Kidney (tissue), 14 donors: Measurements from ENCODE around the gene LRP2BP. TPM values are rescaled to one million over a fixed set of nuclear protein-coding genes. Genes with fewer than 3 reads are reported as not detected.

ENCODE experiments used
- DNase-seq, 5 donors: peaks; one replicate each; pipeline ENCODE4 v3.0.0-alpha.2; 2013 to 2020
- FAIRE-seq: peaks from 2 replicates; lab custom pipeline; 2012; peaks lifted over from hg19 to GRCh38; lab: Jason Lieb, UNC
- H3K27ac ChIP-seq, 2 donors: one replicate each; pipeline ENCODE4 v1.7.0; 2013; ENCODE audit warnings: low read depth in 2 of 2, low read length in 2 of 2, inconsistent platforms in 1 of 2
- H3K27me3 ChIP-seq: one replicate; pipeline ENCODE4 v1.7.1; 2013; ENCODE audit warnings: low read length, inconsistent platforms; ENCODE audit not compliant: control insufficient read depth, insufficient read depth
- H3K36me3 ChIP-seq, 3 donors: one replicate each; pipeline versions ENCODE4 v1.7.0 to v1.7.1; 2013; ENCODE audit warnings: low read length in 3 of 3, control low read depth in 1 of 3, inconsistent platforms in 1 of 3; ENCODE audit not compliant: insufficient read depth in 3 of 3, control insufficient read depth in 2 of 3
- H3K4me1 ChIP-seq, 3 donors: one replicate each; pipeline versions ENCODE4 v1.7.0 to v1.7.1; 2013; ENCODE audit warnings: low read length in 3 of 3, inconsistent platforms in 1 of 3, low read depth in 1 of 3; ENCODE audit not compliant: control insufficient read depth in 2 of 3, insufficient read depth in 2 of 3
- H3K4me3 ChIP-seq, 3 donors: one replicate each; pipeline versions ENCODE4 v1.7.0 to v1.8.1; 2013; ENCODE audit warnings: low read length in 3 of 3, control low read depth in 1 of 3, inconsistent platforms in 1 of 3
- H3K9ac ChIP-seq, 3 donors: one replicate each; pipeline versions ENCODE4 v1.7.0 to v1.7.1; 2013; ENCODE audit warnings: low read length in 3 of 3, control low read depth in 1 of 3, inconsistent platforms in 1 of 3
- H3K9me3 ChIP-seq, 3 donors: one replicate each; pipeline versions ENCODE4 v1.7.0 to v1.7.1; 2013; ENCODE audit warnings: low read length in 3 of 3, control low read depth in 1 of 3, inconsistent platforms in 1 of 3; ENCODE audit not compliant: control insufficient read depth in 2 of 3, insufficient read depth in 1 of 3
- CTCF ChIP-seq: IDR thresholded peaks from 3 replicates; pipeline ENCODE4 v1.5.1; 2012; ENCODE audit warnings: mild to moderate bottlenecking, moderate library complexity, borderline replicate concordance; ENCODE audit not compliant: insufficient read depth; ENCODE audit errors: extremely low read depth
- intact Hi-C: fragments of 100-400 bp; cut with DNase I; formaldehyde crosslinking; loops from one replicate; pipeline ENCODE4 v1.11.1; 2022
- polyA plus RNA-seq: library from polyadenylated mRNA; stranded (reverse); fragments of 350-450 nt; fragmentation: Illumina TruSeq; extraction: RNeasy Lipid Tissue Mini Kit (QIAGEN cat#74804); gene quantifications from one replicate; pipeline ENCODE4 v1.2.3, GENCODE V29; 2014; ENCODE audit warnings: low read depth, low replicate concordance; ENCODE audit not compliant: insufficient read depth
- total RNA-seq: library from RNA; stranded (reverse); fragmentation: NEBNext Ultra II Directional; extraction: Animal tissue kit (Norgen Biotek cat#: 25700); gene quantifications from one replicate; pipeline ENCODE4 v1.2.1, GENCODE V29; 2021
- donor health status: control.
- donor health status: control.
- donor health status: control.
- donor health status: control.
- donor health status: control.
- donor health status: DM: yes; HTN: yes; CAD: no.
- donor health status: Normal renal cell carcinoma (clear cell type).

The LRP2BP gene
- total and polyA plus RNA-seq, 2 donors from 2014 or later = 0.99 to 1.9 TPM

- Histone ChIP-seq H3K9ac (no peak overlapping the region), H3K4me1 (no peaks in the 10 kb centered on the region), H3K9me3 (no peaks in the 10 kb centered on the region), H3K36me3 (no peaks in the 10 kb centered on the region), H3K4me3 (no peak overlapping the region), H3K27ac (no peak overlapping the region), H3K27me3 (no peaks in the 10 kb centered on the region)
- DNase-seq (peak in 3 of 5 donors; percentile 19 to 69 (median 47)), FAIRE-seq (no peak)
- no peak for TF ChIP-seq CTCF
- intact Hi-C loops = no loop called here
Observed at GRCh38 chr4:185384930-185385331, 10.8 kb downstream of the LRP2BP start.

GRCh38 chr4:185384061-185384460, 11.7 kb downstream of the LRP2BP start:
- Histone ChIP-seq H3K4me3 (no peak overlapping the region), H3K4me1 (no peaks in the 10 kb centered on the region), H3K27me3 (no peaks in the 10 kb centered on the region), H3K27ac (no peak overlapping the region), H3K36me3 (no peaks in the 10 kb centered on the region), H3K9me3 (no peaks in the 10 kb centered on the region), H3K9ac (no peak overlapping the region)
- FAIRE-seq (no peak), DNase-seq (no peak)
- TF ChIP-seq CTCF = no peak
- intact Hi-C loops = no loop called here

- no peak overlapping the region for H3K9ac ChIP-seq
- H3K4me1 ChIP-seq = no peaks in the 10 kb centered on the region
- no peak overlapping the region for H3K27ac ChIP-seq
- no peak overlapping the region for H3K4me3 ChIP-seq
- intact Hi-C loops = no loop called here
- no peaks in the 10 kb centered on the region for H3K9me3 ChIP-seq
- DNase-seq (no peak), FAIRE-seq (no peak)
- TF ChIP-seq CTCF = no peak
- no peaks in the 10 kb centered on the region for H3K36me3 ChIP-seq
- H3K27me3 ChIP-seq = no peaks in the 10 kb centered on the region
Observed at GRCh38 chr4:185383451-185383850, 12.3 kb downstream of the LRP2BP start.

GRCh38 chr4:185382754-185383153, 13.0 kb downstream of the LRP2BP start:
- no peak for DNase-seq
- Histone ChIP-seq H3K27ac (no peak overlapping the region), H3K4me1 (no peaks in the 10 kb centered on the region), H3K36me3 (no peaks in the 10 kb centered on the region), H3K9me3 (no peaks in the 10 kb centered on the region), H3K4me3 (no peak overlapping the region), H3K9ac (no peak overlapping the region), H3K27me3 (no peaks in the 10 kb centered on the region)
- intact Hi-C loops = no loop called here
- TF ChIP-seq CTCF = no peak
- FAIRE-seq = no peak
